ENCODE data around the gene C1QB.

C1QB gene

GRCh38 chr1:22658385-22659163 lies 5.5 kb downstream of the C1QB start:
- TF ChIP-seq CTCF (IDR thresholded peaks at IDR 0.05; ENCODE audit: control extremely low read depth, extremely low read depth, low read depth, missing control alignments), result no peak
- DNase-seq (ENCODE audit: extremely low spot score), result no peak
- POLR2A ChIA-PET, result no interaction called here
- CTCF ChIA-PET, result no interaction called here

- DNase-seq (ENCODE audit: extremely low spot score), result no peak
- ChIA-PET CTCF (no interaction called here), POLR2A (no interaction called here)
- no peak for TF ChIP-seq CTCF (IDR thresholded peaks at IDR 0.05; ENCODE audit: control extremely low read depth, extremely low read depth, low read depth, missing control alignments)
Measured at GRCh38 chr1:22660716-22661241, 7.7 kb downstream of the C1QB start.

GRCh38 chr1:22661880-22662279 lies 8.8 kb downstream of the C1QB start:
- ChIA-PET CTCF (interaction anchor here (1.0 kb wide), 1 partner anchor 19 kb away, joined by 3 read pairs; no protein-coding TSS in a partner anchor), POLR2A (no interaction called here)
- no peak for TF ChIP-seq CTCF (IDR thresholded peaks at IDR 0.05; ENCODE audit: control extremely low read depth, extremely low read depth, low read depth, missing control alignments)
- no peak for DNase-seq (ENCODE audit: extremely low spot score)

GRCh38 chr1:22662318-22662717 lies 9.3 kb downstream of the C1QB start:
- POLR2A ChIA-PET, result no interaction called here
- no peak for TF ChIP-seq CTCF (IDR thresholded peaks at IDR 0.05; ENCODE audit: control extremely low read depth, extremely low read depth, low read depth, missing control alignments)
- DNase-seq (ENCODE audit: extremely low spot score), result no peak
- CTCF ChIA-PET, result interaction anchor here (1.0 to 1.9 kb wide), 2 partner anchors 11 to 20 kb away, joined by 3 to 5 read pairs; no protein-coding TSS in a partner anchor

GRCh38 chr1:22662986-22663408 lies 10.0 kb downstream of the C1QB start:
- CTCF ChIA-PET, result interaction anchor here (1.0 to 1.9 kb wide), 2 partner anchors 10 to 20 kb away, joined by 3 to 5 read pairs; no protein-coding TSS in a partner anchor
- DNase-seq (ENCODE audit: extremely low spot score), result no peak
- POLR2A ChIA-PET, result no interaction called here
- TF ChIP-seq CTCF (IDR thresholded peaks at IDR 0.05; ENCODE audit: control extremely low read depth, extremely low read depth, low read depth, missing control alignments), result no peak

- no peak for DNase-seq (ENCODE audit: extremely low spot score)
- peak; percentile 2 for TF ChIP-seq CTCF (IDR thresholded peaks at IDR 0.05; ENCODE audit: control extremely low read depth, extremely low read depth, low read depth, missing control alignments)
- ChIA-PET POLR2A (no interaction called here), CTCF (interaction anchor here (1.2 kb wide), 1 partner anchor 23 kb away, joined by 3 read pairs; no protein-coding TSS in a partner anchor)
Measured at GRCh38 chr1:22665752-22666151, 12.7 kb downstream of the C1QB start.

Data from GM10248 (cell line).